Gastrocnemius medialis (tissue), 4 donors: ENCODE data around the gene ADARB1.

Source experiments
- CTCF ChIP-seq, 5 experiments: fragments of 450-650 bp in 3 of 5; fragments of 200-600 bp in 2 of 5; sonication (generic) in 2 of 5; IDR thresholded peaks in 4 of 5; conservative IDR thresholded peaks in 1 of 5; 1 replicate in 4 of 5; 2 replicates in 1 of 5; pipeline ENCODE4 v1.5.1; 2016 to 2019; ENCODE audit warnings: antibody characterized with exemption in 5 of 5, mild to moderate bottlenecking in 3 of 5, moderate library complexity in 3 of 5
- POLR2A ChIP-seq, 2 donors: fragments of 450-650 bp; IDR thresholded peaks; one replicate each; pipeline ENCODE4 v1.6.1; 2017; ENCODE audit warnings: antibody characterized with exemption in 2 of 2, mild to moderate bottlenecking in 2 of 2, moderate library complexity in 2 of 2

GRCh38 chr21:45243603-45244002 is 169.2 kb downstream of the ADARB1 start:
- TF ChIP-seq POLR2A (IDR thresholded peaks at IDR 0.05) (no peak), CTCF (IDR thresholded peaks at IDR 0.05 in 4 of 5, conservative IDR thresholded peaks at IDR 0.05 in 1 of 5) (no peak)
